Stimulated activated CD4-positive, alpha-beta T cell treated with anti-CD3 and anti-CD28 coated beads, Interleukin-4, amount 100 ng/mL, for 4 hours (primary cell): ENCODE results near the gene KDM3A.

Source experiments
- DNase-seq, 2 experiments: peaks; one replicate each; pipeline ENCODE4 v3.0.0-alpha.2; 2020

The KDM3A gene

GRCh38 chr2:86523491-86523890 lies 82.3 kb downstream of the KDM3A start:
- DNase-seq, result no peak

GRCh38 chr2:86525421-86526340 lies 84.5 kb downstream of the KDM3A start:
- no peak for DNase-seq

GRCh38 chr2:86533589-86533988 lies 92.4 kb downstream of the KDM3A start:
- no peak for DNase-seq

GRCh38 chr2:86541334-86541733 lies 100.2 kb downstream of the KDM3A start:
- no peak for DNase-seq
